Measurements from ENCODE around the gene SLC35A3.
"Not testable (repeated sequence)": the region's sequence is repeated elsewhere in the genome, so short reads cannot be mapped to it uniquely, and the experiment has no call there.

SLC35A3 gene

DNA sequence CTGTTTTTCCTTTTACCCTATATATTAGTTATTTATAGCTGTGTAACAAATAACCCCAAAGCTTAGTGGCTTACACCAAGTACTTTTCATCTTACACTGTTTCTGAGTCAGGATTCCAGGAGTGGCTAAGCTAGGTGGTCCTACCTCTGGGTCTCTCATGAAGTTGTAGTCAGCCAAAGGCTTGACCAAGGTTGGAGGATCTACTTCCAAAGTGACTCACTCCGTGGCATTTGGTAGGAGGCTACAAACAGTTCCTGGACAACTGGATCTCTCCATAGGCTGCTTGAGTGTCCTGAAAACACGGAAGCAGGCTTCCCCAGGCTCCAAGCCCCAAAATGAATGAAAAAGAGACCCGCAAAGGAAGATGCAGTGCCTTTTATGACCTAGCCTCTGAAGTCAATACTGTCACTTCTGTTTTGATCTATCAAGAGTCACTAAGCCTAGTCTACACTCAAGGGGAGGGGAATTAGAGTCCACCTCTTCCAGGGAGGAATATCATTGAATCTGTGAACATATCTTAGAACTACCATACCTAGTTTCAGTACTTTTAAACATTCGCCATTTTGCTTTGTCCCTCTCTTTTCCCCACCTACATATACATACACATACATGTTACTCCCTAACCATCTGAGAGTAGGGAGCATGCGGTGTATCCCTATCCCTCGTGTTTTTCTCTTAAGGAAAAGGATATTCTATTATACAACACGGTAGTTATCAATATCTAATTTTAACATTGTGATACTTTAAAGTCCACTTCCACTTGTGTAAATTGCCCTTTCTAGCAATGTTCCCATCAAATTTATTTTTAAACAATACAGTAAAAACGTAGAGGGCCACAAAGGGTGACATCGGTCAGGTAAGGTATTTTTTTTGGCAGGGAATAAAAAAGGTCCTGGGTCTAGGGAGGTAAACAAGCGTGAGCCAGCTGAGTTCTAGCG is 67.2 kb downstream of the SLC35A3 start:
- DNase-seq, result no peak

DNA sequence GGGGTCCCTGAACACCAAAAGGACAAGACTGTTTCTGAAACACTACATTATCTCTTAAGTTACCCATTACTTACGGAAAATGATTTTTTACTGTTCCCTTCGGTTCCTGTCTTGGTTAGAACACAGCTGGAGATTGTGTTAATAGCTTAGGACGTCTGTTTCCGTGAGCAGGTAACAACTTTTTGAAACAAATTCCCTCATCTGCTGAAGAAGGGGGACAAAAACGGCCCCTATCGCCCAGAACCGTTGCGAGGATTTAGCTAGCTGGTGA is 67.8 kb downstream of the SLC35A3 start:
- DNase-seq, result no peak

DNA sequence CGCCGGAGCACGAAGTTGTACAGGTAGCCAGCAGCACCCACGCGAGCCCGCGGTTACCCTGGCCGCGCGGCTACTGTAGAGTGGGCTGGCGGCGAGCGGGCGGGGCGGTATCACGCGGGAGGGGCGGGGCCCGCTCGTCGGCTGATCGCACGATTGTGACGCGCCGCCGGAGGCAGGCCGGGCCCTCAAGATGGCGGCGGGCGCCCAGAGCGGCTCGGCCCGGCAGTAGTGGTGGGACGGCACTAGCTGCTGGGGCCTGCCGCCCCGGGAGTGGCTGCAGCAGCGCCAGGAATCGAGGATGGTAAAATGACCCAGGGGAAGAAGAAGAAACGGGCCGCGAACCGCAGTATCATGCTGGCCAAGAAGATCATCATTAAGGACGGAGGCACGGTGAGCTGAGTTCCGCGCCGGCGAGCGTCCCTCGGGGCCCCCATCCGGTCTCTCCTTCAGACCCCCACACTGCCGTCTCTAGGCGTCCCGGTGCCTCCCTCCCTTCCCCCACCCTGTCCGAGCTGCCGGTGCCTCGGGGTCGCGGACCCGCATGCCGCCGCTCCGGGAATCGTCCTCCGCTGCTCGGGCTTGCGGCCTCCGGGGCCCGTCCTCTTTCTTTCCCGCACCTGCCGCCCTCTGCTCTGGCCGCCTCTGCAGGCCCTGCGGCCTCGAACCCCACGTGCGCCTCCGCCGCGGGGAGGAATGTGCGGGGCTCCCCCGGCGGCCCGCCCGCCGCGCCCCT is 68.3 kb downstream of the SLC35A3 start:
- DNase-seq, result peak; percentile 93

GRCh38 chr1:100038660-100039287 is 69.0 kb downstream of the SLC35A3 start:
- DNase-seq, result peak; percentile 90

DNA sequence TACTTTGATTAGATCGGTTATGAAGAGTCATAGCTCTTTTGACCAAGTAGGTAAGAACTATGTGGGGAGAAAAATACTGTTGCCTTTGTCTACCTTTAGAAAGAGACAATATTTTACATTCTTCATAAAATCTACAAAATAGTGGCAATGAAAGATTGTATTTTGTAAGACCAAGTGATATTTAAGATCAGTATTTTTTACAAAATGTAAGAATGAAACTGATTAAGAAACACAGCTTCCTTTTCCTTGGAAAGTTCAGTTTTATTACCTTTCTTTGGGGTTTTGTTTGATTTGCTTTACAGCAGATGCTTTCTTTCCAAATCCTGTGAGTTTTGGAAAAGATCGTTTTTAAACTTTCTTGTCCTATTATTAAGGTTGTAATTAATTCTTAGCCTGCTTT is 69.8 kb downstream of the SLC35A3 start:
- no peak for DNase-seq

- DNase-seq, result no peak
These were observed 75.4 kb downstream of the SLC35A3 start for GRCh38 chr1:100045206-100045605.

DNA sequence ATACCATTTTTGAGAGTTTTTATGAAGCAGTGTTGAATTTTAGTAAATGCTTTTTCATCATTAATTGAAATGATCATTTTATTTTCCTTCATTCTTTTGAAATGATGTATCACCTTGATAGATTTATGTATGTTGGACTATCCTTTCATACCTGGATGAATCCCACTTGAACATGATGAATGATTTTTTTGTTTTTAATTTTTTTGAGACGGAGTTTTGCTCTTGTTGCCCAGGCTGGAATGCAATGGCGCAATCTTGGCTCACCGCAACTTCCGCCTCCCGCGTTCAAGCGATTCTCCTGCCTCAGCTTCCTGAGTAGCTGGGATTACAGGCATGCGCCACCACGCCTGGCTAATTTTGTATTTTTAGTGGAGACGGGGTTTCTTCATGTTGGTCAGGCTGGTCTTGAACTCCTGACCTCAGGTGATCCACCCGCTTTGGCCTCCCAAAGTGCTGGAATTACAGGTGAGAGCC is 77.5 kb downstream of the SLC35A3 start:
- not testable (repeated sequence) for DNase-seq

DNA sequence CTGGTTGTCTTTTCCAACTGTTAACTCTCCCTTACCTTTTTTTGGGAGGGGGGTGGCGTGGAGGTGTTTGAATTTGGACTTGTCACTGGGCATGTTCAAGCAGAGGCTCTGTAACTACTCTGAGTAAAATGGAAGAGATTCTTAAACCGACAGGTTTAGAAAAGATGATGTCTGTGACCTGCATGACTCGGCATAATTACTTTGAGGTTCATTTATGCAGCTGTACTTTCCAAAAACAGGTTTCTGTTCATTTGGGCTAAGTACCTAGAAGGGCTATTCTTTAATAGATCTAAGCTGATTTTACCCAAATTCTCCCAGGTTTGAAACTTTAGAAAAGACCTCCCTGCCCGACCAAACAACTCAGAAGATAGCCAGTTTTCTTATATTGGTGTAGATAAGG is 80.3 kb downstream of the SLC35A3 start:
- no peak for DNase-seq

GRCh38 chr1:100051401-100051800 is 81.6 kb downstream of the SLC35A3 start:
- no peak for DNase-seq

GRCh38 chr1:100051893-100052292 is 82.1 kb downstream of the SLC35A3 start:
- DNase-seq, result no peak

DNA sequence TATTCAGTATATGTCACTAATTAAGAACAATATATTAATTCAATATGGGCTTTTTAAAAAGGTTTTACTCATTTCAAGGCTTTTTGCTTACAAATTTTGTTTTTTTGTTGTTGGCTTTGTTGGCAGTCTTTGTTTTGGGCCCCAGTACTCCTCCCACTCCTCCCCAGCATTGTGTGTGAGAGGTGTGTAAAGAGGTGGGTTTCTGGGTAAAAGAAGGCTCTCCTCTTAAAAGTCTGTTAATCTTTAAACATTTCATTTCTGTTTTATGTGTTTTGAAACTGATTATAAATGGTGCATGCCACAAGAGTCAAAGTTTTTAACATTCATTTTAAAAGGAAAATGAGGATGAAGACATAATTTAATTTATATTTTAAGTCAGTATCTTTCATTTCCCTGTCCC is 83.3 kb downstream of the SLC35A3 start:
- DNase-seq, result no peak

DNA sequence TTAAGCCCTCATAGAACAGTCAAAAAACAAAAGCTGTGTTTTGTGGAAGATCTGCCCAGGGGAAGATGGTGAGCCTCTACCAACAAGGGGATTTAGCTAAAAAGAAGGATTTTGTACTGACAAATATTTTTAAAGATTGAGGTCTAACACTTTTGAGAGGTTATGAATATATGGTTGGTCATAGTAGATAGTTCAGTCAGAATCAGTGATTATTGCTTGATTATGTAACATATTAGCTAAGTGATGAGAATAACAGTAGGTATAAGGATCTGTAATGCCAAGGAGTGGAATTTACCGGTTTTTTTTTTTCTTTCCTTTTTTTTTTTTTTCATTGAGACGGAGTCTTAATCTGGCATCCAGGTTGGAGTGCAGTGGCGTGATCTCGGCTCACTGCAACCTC is 83.9 kb downstream of the SLC35A3 start:
- no peak for DNase-seq

DNA sequence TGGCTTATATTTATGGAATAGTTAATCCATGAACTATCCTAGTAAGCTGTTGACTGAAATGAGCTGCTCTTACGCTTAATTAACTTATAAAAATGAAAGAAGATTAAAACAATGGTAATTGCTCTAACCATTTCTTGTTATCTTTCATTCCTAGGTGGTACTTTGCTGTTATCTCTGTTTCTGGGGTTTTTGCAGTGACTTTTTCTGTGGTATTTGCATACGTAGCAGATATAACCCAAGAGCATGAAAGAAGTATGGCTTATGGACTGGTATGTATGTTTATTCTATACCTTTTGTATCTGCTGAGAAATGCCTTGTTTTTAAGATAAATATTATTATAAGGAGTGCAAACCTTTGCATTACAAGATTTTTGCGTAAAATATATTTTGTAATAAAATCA is 91.9 kb downstream of the SLC35A3 start:
- DNase-seq, result no peak

- no peak for DNase-seq
These were observed 95.6 kb downstream of the SLC35A3 start for GRCh38 chr1:100065183-100065968.

DNA sequence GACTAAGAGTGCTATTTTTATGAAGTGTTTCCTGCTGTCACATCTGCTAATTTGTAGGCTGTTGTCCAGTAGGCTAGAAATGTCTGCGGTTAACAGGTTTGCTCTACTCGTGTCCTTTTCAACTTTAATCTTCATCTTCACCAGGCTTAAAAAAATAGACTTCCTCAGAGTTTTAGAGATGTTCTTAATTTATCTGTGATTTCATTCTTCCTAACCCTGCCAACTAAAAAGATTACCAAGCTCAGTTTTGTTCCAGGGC is 96.1 kb downstream of the SLC35A3 start:
- no peak for DNase-seq

DNA sequence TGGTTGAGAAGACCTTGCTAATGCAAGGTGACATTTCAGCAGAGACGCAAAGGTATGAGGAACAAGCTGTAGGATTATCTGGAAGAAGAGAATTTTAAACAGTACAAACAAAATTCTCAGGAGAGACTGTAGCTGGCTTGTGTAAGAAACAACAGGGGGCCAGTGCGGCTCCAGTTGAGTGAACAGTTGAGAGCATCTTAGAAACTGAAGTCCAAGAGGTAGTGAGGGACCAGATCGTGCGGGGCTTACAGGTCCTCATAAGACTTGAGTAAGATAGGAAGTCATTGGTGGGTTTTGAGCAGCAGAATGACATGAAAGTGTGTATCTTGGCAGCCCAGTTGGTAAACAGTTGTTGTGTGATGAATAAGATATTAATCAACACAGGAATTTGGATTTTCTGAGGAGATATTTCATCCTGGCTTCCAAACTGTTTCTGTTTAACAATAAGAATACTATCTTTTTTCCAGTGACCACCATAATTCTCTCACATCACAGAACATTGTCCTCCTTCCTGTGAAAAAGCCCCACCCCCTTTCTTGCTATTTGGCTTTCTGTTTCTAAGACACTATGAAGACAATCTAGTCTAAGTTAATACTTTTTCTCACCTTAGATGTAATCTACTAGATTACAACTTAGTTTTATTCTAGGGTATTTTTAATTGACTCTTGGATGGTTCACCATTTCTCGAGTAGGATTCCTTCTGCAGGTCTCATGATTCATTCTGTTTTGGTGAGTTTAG is 100.6 kb downstream of the SLC35A3 start:
- DNase-seq, result no peak

DNA sequence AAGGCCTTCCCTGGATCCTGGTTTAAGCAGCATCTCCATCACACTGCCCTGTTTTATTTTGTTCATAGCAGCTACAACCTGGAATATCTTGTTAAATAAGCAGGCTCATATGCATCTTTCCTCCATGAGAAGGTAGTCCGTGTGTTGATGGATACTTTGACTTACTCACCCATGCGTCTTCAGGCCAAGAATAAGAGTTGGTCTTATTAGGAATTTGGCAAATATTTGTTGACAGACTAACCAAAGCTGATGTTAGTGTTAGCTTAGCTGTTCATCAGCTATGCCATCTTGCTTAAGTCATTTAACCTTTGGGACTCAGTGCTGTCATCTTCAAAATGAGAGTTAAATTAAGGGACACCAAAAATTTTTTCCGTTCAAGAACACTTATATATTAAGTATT is 103.7 kb downstream of the SLC35A3 start:
- DNase-seq, result no peak

- DNase-seq, result no peak
These were observed 105.0 kb downstream of the SLC35A3 start for GRCh38 chr1:100074604-100075395.

GRCh38 chr1:100075773-100076172 is 106.0 kb downstream of the SLC35A3 start:
- no peak for DNase-seq

DNA sequence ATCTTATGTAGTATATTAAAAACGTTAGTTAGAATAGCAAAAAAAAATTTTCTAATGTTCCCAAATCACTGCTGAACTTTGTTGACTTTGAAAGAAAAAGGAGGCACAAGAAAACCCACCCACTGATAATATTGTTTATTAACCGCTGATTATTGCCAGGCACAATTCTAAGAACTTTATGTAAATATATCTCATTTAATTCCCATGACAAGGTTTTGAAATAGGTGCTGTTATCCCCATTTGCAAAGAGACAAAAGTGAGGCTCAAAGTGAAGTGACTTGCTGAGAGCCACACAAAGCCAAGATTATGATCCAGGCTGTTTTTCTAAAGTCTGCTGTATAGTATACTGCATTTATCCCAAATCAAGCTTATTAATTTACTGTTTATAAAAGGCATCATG is 106.5 kb downstream of the SLC35A3 start:
- no peak for DNase-seq

DNA sequence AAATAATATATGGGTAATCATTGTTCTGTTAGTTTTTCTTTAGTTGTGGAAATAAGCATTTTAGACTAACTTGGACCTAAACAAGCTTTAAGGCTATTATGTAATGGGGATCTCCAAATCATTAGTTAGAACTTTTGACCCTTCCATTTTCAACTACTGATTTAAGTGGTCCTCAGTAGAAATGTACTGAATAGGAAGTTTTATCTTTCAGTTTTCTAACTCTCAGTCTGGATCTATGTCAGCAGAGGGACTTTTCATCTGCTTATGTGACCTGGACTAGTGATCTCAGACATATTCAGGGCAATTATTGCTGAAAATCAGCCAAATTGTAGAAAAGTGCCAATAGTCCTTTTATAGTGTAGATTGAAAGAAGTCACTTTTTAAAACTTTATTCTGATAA is 106.9 kb downstream of the SLC35A3 start:
- no peak for DNase-seq

DNA sequence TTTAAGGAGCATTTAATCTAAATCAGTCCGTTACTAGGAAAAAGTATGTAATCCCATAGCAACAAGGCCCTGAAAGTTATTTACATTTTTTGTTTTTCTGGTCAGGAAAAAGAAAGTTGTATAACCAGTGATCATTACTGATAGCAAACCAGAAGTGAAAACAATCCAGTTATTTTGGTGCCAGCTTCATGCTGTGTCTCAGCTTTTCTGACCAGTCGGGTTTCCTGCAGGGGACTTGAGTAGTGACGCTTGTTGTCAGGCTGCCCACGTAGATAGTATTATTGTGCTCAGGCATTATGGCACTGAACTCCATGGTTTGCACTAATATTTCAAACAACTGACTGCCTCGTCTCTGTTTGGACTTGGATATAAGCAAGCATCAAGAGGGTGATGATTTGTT is 107.7 kb downstream of the SLC35A3 start:
- DNase-seq, result no peak
